GM23338 (cell line): ENCODE measurements around the gene LRP1B. TPM values are rescaled to one million over a fixed set of nuclear protein-coding genes. Genes with fewer than 3 reads are reported as not detected.

Experiments
- ATAC-seq: fragments of 200-7000 bp; cut with Tn5 transposase; 3 replicates; pipeline ENCODE4 v1.9.1; 2020
- DNase-seq: peaks from one replicate; pipeline ENCODE4 v3.0.0-alpha.2; 2015; ENCODE audit warnings: low spot score
- H2AFZ ChIP-seq: fragments of 200-600 bp; sonication (generic); 2 replicates; pipeline ENCODE4 v1.8.0; 2016; ENCODE audit warnings: antibody characterized with exemption, mild to moderate bottlenecking, moderate library complexity
- H3F3A ChIP-seq: fragments of 200-600 bp; sonication (generic); replicated peaks from 2 replicates; pipeline ENCODE4 v1.8.0; 2017; ENCODE audit warnings: antibody characterized with exemption, mixed run types, low read depth
- H3K27ac ChIP-seq: fragments of 200-600 bp; sonication (generic); 2 replicates; pipeline ENCODE4 v1.6.1; 2016; ENCODE audit warnings: low read depth
- H3K27me3 ChIP-seq: fragments of 200-600 bp; sonication (generic); 2 replicates; pipeline ENCODE4 v1.8.0; 2016; ENCODE audit warnings: mild to moderate bottlenecking, mixed run types, moderate library complexity; ENCODE audit not compliant: insufficient read depth
- H3K36me3 ChIP-seq: fragments of 200-600 bp; sonication (generic); 2 replicates; pipeline ENCODE4 v1.8.0; 2016; ENCODE audit warnings: mild to moderate bottlenecking; ENCODE audit not compliant: insufficient read depth
- H3K4me1 ChIP-seq: fragments of 200-600 bp; sonication (generic); 2 replicates; pipeline ENCODE4 v1.8.0; 2016; ENCODE audit warnings: mild to moderate bottlenecking, moderate library complexity; ENCODE audit not compliant: insufficient read depth
- H3K4me2 ChIP-seq: fragments of 200-600 bp; sonication (generic); 2 replicates; pipeline ENCODE4 v1.7.1; 2017; ENCODE audit warnings: mixed run types
- H3K4me3 ChIP-seq: fragments of 200-600 bp; sonication (generic); 2 replicates; pipeline ENCODE4 v1.6.1; 2016; ENCODE audit warnings: mixed run types
- H3K79me2 ChIP-seq: fragments of 200-600 bp; sonication (generic); replicated peaks from 2 replicates; pipeline ENCODE4 v1.8.0; 2017; ENCODE audit warnings: mild to moderate bottlenecking; ENCODE audit not compliant: insufficient read depth
- H3K9me2 ChIP-seq: fragments of 200-600 bp; sonication (generic); 2 replicates; pipeline ENCODE4 v1.8.0; 2017; ENCODE audit not compliant: insufficient read depth
- H4K20me1 ChIP-seq: fragments of 200-600 bp; sonication (generic); replicated peaks from 2 replicates; pipeline ENCODE4 v1.8.0; 2017; ENCODE audit warnings: mild to moderate bottlenecking; ENCODE audit not compliant: insufficient read depth
- H3K27ac Mint-ChIP-seq: 2 replicates; pipeline ENCODE4 v1.8.0; 2020; ENCODE audit warnings: inconsistent platforms, mild to moderate bottlenecking, moderate library complexity, mixed read lengths
- H3K27me3 Mint-ChIP-seq: 3 replicates; pipeline ENCODE4 v1.8.0; 2022; ENCODE audit warnings: low read depth, mild to moderate bottlenecking, moderate library complexity, mixed read lengths, inconsistent platforms; ENCODE audit not compliant: insufficient read depth, poor library complexity
- H3K36me3 Mint-ChIP-seq: 3 replicates; pipeline ENCODE4 v1.8.0; 2021; ENCODE audit warnings: low read depth, mild to moderate bottlenecking, inconsistent platforms, moderate library complexity, mixed read lengths
- H3K4me1 Mint-ChIP-seq: 3 replicates; pipeline ENCODE4 v1.8.0; 2020; ENCODE audit warnings: mild to moderate bottlenecking, inconsistent platforms, mixed read lengths
- H3K4me3 Mint-ChIP-seq: 3 replicates; pipeline ENCODE4 v1.8.0; 2021; ENCODE audit warnings: moderate library complexity, mild to moderate bottlenecking, inconsistent platforms, mixed read lengths
- H3K9me3 Mint-ChIP-seq: 3 replicates; pipeline ENCODE4 v1.8.0; 2020; ENCODE audit warnings: moderate library complexity, mild to moderate bottlenecking, inconsistent platforms, mixed read lengths
- CREB1 ChIP-seq: fragments of 250-450 bp; sonication (Bioruptor Pico); IDR thresholded peaks from 2 replicates; pipeline ENCODE4 v1.5.0; 2020; ENCODE audit warnings: low read depth, mild to moderate bottlenecking, moderate library complexity
- CTCF ChIP-seq, 2 experiments: fragments of 200-600 bp in 1 of 2; sonication (generic) in 1 of 2; conservative IDR thresholded peaks; 2 replicates each; pipeline versions ENCODE4 v1.5.1 to v1.6.1; 2016 to 2017; ENCODE audit warnings: antibody characterized with exemption in 2 of 2, low read depth in 2 of 2, mild to moderate bottlenecking in 2 of 2, moderate library complexity in 1 of 2
- ETS1 ChIP-seq: IDR thresholded peaks from 2 replicates; pipeline ENCODE4 v1.6.1; 2016; ENCODE audit warnings: antibody characterized with exemption
- EZH2 ChIP-seq: fragments of 200-600 bp; sonication (generic); IDR thresholded peaks from one replicate; pipeline ENCODE4 v1.8.0; 2017; ENCODE audit warnings: antibody characterized with exemption, mild to moderate bottlenecking, low read depth; ENCODE audit not compliant: unreplicated experiment
- EZH2phosphoT487 ChIP-seq: fragments of 200-600 bp; sonication (generic); IDR thresholded peaks from one replicate; pipeline ENCODE4 v1.8.1; 2018; ENCODE audit warnings: antibody characterized with exemption; ENCODE audit not compliant: unreplicated experiment
- POLR2AphosphoS5 ChIP-seq: IDR thresholded peaks from 2 replicates; pipeline ENCODE4 v1.6.1; 2016; ENCODE audit warnings: antibody characterized with exemption, low read depth
- REST ChIP-seq: IDR thresholded peaks from one replicate; pipeline ENCODE4 v1.6.1; 2018; ENCODE audit warnings: antibody characterized with exemption; ENCODE audit not compliant: unreplicated experiment
- STAT1 ChIP-seq: IDR thresholded peaks from one replicate; pipeline ENCODE4 v1.6.1; 2016; ENCODE audit warnings: antibody characterized with exemption; ENCODE audit not compliant: unreplicated experiment
- ZNF114 ChIP-seq: fragments of 250-450 bp; sonication (Bioruptor Pico); IDR thresholded peaks from 2 replicates; pipeline ENCODE4 v1.5.0; 2020; ENCODE audit warnings: mild to moderate bottlenecking, moderate library complexity
- polyA plus RNA-seq: library from polyadenylated mRNA; unstranded; fragments of >200 nt; fragmentation: Nextera tagmentation; extraction: Ambion mirVana; gene quantifications from 2 replicates; pipeline ENCODE4 v1.2.1, GENCODE V29; 2016
- total RNA-seq: library from RNA; depleted of rRNA; stranded (reverse); fragments of >200 nt; shearing (Covaris generic); gene quantifications from 2 replicates; pipeline ENCODE4 v1.2.3, GENCODE V29; 2014

The LRP1B gene
- total and polyA plus RNA-seq, 2 experiments from 2014 or later: 0.15 to 0.97 TPM

GRCh38 chr2:140679752-140680151 is 1451.1 kb downstream of the LRP1B start (continued):
- TF ChIP-seq REST: no peak
- no peak for TF ChIP-seq EZH2phosphoT487
- TF ChIP-seq EZH2: no peak
- no peak for TF ChIP-seq ETS1
- TF ChIP-seq STAT1: no peak
- no peak for TF ChIP-seq ZNF114 (CRISPR knock-in tag)
- no peak for TF ChIP-seq POLR2AphosphoS5
- TF ChIP-seq CREB1 (CRISPR knock-in tag): no peak

GRCh38 chr2:140669911-140670310 is 1460.9 kb downstream of the LRP1B start:
- Mint-ChIP-seq H3K4me1 (no peaks in the 10 kb centered on the region; the same call in 2 of the 3 replicates), H3K27me3 (no peaks in the 10 kb centered on the region), H3K36me3 (no peaks in the 10 kb centered on the region), H3K9me3 (no peaks in the 10 kb centered on the region), H3K27ac (no peak overlapping the region), H3K4me3 (no peak overlapping the region)
- Histone ChIP-seq H3K4me1 (no peaks in the 10 kb centered on the region), H3K4me3 (no peak overlapping the region), H2AFZ (no peak overlapping the region), H3K27me3 (no peaks in the 10 kb centered on the region), H4K20me1 (no peaks in the 10 kb centered on the region), H3K79me2 (no peaks in the 10 kb centered on the region), H3F3A (no peaks in the 10 kb centered on the region), H3K36me3 (no peaks in the 10 kb centered on the region), H3K9me2 (no peaks in the 10 kb centered on the region), H3K4me2 (no peak overlapping the region), H3K27ac (no peak overlapping the region)
- ATAC-seq (no peak), DNase-seq (no peak)
- TF ChIP-seq REST (no peak), CTCF (conservative IDR thresholded peaks at IDR 0.05; ENCODE audit: low read depth in 2 of 2) (no peak), ZNF114 (CRISPR knock-in tag) (no peak)
